ENCODE data around the gene ENAH.
"Not testable (repeated sequence)": the region's sequence is repeated elsewhere in the genome, so short reads cannot be mapped to it uniquely, and the experiment has no call there.

Gene ENAH

GRCh38 chr1:225519166-225519863 is 133.6 kb downstream of the ENAH start:
- intact Hi-C loops (cut with DNase I) = no loop called here

DNA sequence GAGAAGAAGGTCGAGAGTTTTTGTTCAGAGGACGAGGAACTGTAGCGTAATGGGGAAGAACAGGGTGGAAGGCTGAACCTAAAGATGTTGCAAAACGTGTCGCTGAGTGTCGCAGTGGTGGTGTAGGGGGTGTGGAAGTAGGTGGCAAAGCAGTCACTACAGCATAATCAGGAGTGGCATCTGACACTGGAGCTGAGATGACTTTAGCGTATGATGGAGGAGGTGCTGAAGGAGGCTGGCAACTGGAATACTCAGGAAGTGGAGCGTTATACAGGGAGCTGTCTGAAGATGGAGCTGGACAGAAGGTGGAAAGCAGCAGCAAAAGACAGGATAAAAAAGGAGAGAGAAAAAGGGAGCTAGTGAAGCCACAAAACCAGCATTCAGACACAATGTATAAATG is 135.2 kb downstream of the ENAH start:
- intact Hi-C loops (cut with DNase I) = no loop called here
- peak in 10 of 42 donors; percentile 7 to 68 (median 36) for DNase-seq

More at GRCh38 chr1:225519166-225519863, 133.6 kb downstream of the ENAH start:
- peak in 26 of 42 donors; percentile 20 to 79 (median 48) for DNase-seq

DNA sequence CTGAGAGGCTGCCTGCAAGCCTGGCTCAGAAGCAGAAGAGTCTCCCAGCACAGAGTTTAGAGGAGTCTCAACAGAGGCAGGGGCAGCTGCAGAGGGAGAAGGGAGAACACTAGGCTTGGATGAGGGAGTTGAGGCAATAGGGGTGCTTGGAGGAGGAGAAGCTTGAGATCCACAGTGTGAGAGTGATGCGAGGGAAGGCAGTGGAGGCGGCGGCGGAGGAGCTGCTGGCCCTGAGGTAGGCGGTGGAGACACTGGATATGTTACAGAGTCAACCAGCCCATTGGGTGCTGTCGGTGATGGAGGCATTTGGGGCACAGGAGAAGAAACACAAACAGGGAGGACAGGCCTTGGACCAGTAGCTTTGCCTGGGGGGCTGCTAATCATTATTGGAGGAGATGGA is 135.7 kb downstream of the ENAH start:
- intact Hi-C loops (cut with DNase I) = no loop called here
- peak in 12 of 42 donors; percentile 10 to 65 (median 32) for DNase-seq

GRCh38 chr1:225514671-225515081 is 138.2 kb downstream of the ENAH start:
- peak in 6 of 42 donors; percentile 9 to 52 (median 20) for DNase-seq
- intact Hi-C loops (cut with DNase I) = no loop called here

- intact Hi-C loops (cut with DNase I); DNase-seq: not testable (repeated sequence)
Observed at GRCh38 chr1:225513576-225513975, 139.3 kb downstream of the ENAH start.

DNA sequence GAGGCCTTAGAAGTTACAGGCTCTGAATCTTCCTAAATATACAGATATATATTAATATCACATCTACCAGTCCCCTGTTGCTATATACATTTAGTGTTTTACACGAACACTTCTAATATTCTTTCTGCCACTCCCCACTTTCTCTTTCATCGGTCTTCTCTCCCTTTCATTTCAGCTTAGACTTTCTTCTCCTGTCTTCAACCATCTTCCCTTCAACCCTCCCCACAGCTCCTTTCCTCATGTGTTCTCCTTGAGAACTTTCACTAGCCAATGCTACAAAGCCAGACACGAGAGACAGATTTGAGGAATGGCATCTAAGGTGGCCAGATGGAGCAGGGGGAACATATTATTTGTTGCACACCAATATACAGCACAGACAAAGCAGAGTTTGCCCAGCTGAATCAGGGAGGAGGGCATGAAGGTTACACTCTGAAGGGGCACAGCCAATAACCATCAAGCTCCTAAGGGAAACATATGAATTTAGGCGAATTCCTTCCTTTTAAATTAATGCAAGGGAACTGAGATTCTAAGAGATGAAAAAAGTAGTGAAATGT is 141.0 kb downstream of the ENAH start:
- no peak for DNase-seq
- intact Hi-C loops (cut with DNase I) = no loop called here

DNA sequence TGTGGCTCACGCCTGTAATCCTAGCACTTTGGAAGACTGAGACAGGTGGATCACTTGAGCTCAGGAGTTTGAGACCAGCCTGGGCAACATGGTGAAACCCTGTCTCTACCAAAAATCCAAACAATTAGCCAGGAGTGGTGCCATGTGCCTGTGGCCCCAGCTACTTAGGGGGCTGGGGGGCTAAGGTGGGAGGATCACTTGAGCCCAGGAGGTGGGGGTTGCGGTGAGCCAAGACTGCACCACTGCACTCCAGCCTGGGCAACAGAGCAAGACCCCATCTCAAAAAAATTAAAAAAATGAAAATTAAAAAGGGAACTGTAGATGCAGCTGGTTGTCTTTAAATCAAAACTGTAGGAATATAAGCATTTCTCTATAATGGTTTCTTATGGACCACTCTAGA is 142.2 kb downstream of the ENAH start:
- intact Hi-C loops (cut with DNase I); DNase-seq: not testable (repeated sequence)

DNA sequence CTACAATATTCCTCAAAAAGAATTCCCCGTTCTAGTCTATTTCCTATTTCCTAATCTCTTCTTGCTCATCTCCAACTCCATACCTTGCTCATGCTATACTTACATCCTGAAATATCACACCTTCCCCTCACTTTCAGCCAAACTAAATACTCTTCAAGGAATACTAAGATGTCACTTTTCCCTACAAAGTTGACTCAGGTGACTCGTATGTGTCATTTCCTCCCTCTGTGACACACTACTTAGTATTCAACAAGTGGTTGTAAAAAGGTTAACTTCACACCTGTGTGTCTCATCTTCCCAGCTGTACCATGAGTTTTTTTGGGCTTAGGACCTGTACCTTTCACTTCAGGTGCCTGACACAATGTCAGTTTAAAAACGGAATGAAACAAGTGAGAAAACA is 143.2 kb downstream of the ENAH start:
- DNase-seq = no peak
- intact Hi-C loops (cut with DNase I) = no loop called here

- no peak for DNase-seq
- intact Hi-C loops (cut with DNase I) = no loop called here
Observed at GRCh38 chr1:225509376-225509707, 143.6 kb downstream of the ENAH start.

DNA sequence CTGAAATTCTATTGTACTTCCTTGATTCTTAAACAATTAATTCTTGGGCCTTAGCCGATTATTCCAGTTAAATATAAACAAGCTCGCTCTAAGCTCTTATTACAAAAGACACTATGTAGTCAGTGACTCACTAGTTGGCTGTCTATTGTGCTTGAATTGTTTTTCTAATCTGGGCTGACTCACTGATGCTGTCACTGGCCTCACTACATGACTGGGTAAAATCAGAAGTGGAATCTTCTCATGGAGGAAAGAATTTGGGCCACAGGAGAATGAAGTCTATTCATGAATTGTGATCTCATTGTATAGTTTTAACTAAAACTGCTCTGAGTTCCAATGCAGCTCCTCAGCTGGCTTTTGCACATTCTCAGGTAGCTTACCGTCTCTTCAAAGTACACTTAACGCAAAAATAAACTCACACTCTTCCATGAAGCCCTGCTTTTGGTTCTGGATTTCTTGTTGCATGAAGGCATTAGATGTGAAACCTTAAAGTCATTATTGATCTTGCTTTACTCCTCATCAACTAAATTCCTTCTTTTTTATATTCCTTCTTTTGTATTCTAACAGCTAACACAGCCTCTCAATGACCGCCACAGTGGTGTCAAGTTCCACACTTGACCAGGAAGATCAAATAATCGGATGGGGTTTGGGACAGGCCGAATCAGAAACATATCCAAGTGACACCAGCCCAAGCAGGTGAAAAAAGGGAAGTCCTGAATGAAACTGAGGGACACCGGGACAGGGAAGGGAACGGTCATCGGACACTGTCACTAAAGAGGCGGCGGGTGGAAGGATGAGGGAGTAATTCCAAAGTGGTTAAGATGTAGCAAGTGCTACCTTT is 144.2 kb downstream of the ENAH start:
- intact Hi-C loops (cut with DNase I) = no loop called here
- DNase-seq = peak in 19 of 42 donors; percentile 25 to 82 (median 50)

- DNase-seq = no peak
- intact Hi-C loops (cut with DNase I) = no loop called here
Observed at GRCh38 chr1:225506727-225507126, 146.2 kb downstream of the ENAH start.

GRCh38 chr1:225504776-225505175 is 148.1 kb downstream of the ENAH start:
- intact Hi-C loops (cut with DNase I) = no loop called here
- no peak for DNase-seq

GRCh38 chr1:225500624-225501192 is 152.2 kb downstream of the ENAH start:
- intact Hi-C loops (cut with DNase I) = no loop called here
- DNase-seq = no peak

DNA sequence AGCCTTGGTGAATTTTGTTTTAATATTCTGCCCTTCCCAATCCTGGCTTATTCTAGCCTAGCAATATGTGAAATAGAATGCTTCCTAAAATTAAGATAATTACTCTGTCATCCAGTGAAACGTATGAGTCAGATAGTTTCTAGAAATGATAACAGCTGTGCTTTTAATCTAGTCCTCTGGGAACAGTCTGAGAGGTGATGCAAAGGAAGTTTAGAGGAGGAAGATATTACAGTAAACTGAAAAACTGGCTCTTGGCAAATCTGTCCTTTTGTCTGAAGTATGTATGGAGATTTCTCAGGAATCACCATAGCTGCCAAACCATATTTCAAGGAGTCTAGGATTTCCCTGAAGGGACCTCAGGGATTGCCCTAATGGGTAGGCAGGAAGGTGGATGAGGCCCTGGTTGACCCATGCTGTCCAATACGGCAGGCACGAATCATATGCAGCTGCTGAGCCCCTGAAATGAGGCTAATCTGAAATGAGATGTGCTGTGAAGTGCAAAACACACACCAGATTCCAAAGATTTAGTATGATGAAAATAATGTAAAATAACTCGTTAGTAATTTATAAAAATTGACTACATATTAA is 154.3 kb downstream of the ENAH start:
- no peak for DNase-seq
- intact Hi-C loops (cut with DNase I) = no loop called here

DNA sequence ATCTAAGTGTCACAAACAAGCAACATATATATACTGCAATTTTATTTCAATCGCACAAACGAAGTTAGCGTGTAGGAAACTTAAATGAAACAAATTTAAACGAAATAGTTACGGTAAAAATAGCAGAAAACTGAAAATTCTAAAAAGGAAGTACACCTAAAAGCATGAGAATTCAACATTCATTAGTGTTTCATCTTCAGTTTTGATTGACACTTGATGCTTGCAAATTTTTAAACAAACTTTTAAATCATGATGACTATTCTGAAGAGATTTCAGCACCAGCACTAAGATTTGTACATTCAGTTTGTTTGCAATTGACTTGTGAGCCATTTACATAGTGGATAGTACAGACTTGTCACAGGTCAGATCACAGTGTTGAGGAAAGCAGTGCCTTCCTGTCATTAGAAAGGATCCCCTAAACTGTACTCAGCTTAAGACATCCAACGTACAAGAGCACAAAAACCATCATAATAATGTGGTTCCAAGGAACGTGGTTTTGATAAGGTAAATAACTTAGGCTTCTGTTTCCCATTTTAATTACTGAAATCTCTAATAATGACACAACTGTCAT is 158.0 kb downstream of the ENAH start:
- intact Hi-C loops (cut with DNase I) = no loop called here
- no peak for DNase-seq

GRCh38 chr1:225493591-225494246 is 159.2 kb downstream of the ENAH start:
- intact Hi-C loops (cut with DNase I) = no loop called here
- no peak for DNase-seq

DNA sequence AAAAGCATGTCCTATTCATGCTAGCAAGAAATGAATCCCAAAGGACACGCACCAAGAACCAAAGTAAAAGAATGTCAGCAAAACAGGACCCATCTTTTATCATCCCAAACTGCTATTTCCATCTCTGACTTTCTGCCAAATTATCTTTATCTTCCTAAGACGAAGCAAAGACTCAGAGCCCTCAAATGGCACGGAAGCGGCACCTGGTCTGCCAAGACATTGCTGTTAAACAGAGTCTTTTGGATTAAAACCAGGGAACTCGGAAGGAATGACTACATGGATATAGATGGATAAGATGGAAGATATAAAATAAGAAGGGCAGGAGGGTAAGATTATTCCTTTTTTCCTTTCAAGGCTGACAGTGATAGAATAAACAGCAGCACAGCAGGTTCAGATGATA is 164.2 kb downstream of the ENAH start:
- intact Hi-C loops (cut with DNase I) = no loop called here
- no peak for DNase-seq

GRCh38 chr1:225486856-225487255 is 166.1 kb downstream of the ENAH start:
- intact Hi-C loops (cut with DNase I) = no loop called here
- DNase-seq = peak in 2 of 42 donors; percentile 4 to 5

All from head of caudate nucleus (tissue), 42 donors.